HG02938 (cell line): ENCODE results near the gene GET4.

Experiments used
- ATAC-seq: cut with Tn5 transposase; IDR thresholded peaks from one replicate; pipeline ENCODE4 v1.9.1; 2021; ENCODE audit warnings: mild to moderate bottlenecking, moderate library complexity; ENCODE audit not compliant: unreplicated experiment

The GET4 gene

DNA sequence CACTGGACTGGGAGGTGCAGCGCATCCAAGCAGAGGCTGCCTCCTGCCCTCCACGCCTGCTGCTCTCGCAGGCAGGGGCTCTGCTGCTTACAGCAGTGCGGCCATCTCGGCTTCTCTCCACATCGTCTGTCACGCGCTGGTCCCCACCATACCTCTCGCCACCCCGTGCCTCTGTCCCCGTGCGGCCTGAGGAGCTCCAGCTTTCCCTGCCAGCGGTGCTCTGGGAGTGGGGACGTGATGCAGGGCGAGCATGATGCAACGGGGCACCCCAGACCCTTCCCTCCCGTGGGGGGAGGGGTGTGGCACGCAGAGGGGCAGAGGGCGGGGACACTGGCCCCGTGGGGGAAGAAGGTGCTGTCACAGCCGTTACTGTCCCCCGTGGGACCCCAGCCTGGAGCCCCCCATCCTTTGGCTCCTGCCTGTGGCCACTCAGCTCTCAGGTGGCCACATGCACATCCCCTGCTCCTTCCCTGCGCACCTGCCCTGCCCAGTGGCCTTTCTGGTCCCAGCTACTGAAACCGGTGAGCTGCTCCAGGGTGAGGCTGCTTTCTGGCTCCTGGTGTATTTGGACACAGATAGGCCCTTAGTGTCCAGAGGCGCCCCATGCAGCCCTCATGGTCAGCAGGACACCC lies 9.0 kb downstream of the GET4 start:
- ATAC-seq: no peak

DNA sequence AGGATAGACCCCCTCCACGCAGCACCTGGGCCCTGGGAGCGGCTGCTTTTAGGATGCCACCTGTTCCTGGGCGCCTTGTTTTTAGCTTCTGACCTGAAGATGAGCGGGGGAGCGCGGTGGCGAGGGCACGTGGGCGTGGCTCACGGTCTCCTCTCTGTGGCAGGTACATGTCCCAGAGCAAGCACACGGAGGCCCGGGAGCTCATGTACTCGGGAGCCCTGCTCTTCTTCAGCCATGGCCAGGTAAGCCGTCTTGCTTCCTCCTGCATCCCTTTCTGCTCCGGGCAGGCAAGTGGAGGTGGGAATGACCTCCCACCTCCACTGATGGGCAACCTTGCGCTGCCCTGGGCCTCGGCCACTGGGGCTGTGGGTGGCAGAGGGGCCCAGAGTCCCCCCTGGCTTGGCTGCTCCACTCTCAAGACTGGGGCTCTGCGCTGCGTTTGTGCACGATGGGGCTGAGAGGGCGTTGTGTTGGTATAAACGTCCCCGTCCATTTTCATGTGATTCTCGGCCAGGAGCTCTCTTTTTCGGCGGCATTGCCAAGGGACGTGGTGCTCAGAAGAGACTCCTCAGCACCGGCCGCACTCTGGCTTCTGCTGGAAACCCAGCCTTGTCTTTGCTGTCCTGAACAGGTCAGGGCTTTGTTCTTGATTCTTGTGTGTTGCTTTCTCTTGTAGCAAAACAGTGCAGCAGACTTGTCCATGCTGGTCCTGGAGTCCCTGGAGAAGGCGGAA lies 9.7 kb downstream of the GET4 start:
- ATAC-seq: no peak

DNA sequence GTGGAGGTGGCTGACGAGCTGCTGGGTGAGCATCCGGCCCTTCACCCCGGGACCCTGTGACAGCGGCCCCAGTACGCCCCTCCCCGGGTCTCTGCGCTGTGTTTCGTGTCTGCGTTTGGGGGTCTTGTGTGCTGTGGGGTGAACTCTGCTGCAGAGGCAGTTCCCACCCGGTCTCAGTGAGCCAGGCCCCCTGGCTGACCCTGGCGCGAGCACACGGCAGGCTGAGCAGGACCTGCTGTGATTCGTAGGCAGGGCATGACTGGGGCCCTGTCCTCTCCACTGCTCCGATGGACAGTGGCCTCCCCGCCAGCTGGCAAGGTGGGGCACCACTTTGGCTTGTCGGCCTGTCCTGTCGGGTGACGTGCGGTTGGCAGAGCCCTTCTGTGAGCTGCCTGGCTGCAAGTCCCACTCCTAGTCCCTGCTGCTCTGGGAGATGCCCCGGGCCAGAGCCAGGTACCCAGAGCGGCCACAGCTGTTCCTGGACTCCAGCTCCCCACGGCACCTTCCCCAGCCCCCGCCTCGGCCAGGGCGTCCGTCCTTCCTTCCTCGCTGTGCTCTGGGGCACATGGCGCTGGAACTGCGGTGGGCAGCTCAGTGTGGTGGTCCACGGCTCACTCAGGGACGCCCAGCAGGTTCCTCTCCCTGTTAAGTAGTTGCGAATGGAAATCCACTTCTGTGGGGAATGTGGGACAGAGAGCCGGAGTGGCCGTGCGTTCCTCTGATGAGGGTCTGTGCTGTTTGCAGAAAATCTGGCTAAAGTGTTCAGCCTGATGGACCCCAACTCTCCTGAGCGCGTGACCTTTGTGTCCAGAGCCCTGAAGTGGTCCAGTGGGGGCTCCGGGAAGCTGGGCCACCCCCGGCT lies 10.5 kb downstream of the GET4 start:
- ATAC-seq: no peak

GRCh38 chr7:887488-887820 lies 11.1 kb downstream of the GET4 start:
- ATAC-seq: no peak

- no peak for ATAC-seq
Observed at GRCh38 chr7:888081-889024, 12.0 kb downstream of the GET4 start.

DNA sequence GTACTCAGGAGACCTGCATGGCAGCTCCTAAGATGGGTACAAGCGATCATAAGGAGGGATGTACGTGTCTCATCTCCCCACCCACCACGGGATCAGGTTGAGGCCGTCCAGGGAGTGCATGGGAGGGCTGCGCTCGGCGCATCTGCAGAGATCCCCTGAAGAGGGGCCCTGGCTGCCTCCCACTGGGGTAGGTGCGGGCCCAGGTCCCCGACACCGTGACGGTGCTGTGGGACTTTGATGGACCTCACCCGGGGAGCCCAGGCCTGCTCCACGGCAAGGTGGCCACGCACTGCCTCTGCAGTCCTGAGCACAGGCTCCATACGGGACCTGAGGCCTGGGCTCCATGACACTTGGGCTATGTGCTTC lies 12.7 kb downstream of the GET4 start:
- no peak for ATAC-seq

GRCh38 chr7:889391-889790 lies 13.0 kb downstream of the GET4 start:
- ATAC-seq: no peak

DNA sequence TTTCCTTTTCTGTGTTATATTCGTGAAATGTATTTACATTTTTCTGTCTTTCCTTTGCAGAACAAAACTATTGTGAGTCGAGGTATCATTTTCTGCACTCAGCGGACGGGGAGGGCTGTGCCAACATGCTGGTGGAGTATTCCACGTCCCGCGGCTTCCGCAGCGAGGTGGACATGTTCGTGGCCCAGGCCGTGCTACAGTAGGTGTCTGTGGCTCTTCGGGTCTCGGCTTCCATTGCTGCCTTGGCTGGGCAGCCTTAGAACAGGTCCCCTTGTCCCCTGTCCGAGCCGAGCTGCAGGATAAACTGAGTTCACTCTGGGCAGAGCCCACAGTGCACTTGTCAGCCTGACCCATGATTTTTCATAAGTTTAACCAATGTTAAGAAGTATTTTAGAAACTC lies 14.5 kb downstream of the GET4 start:
- ATAC-seq: no peak

DNA sequence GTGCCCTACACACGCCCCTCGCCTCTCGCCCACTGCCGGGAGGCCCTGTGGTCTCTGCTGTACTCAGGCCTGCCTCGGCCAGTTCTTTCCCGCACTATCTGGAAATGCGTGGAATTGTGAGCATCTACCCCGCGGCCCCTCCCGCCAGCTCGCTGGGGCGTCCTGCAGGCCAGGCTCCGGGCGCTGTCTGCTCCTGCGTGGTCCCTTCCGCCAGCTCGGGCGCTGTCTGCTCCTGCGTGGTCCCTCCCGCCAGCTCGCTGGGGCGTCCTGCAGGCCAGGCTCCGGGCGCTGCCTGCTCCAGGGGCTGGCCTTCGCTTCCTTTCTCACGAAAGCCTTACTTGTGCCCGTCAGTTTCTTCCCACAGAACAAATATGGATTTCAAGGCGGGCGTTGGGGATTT lies 14.9 kb downstream of the GET4 start:
- no peak for ATAC-seq

DNA sequence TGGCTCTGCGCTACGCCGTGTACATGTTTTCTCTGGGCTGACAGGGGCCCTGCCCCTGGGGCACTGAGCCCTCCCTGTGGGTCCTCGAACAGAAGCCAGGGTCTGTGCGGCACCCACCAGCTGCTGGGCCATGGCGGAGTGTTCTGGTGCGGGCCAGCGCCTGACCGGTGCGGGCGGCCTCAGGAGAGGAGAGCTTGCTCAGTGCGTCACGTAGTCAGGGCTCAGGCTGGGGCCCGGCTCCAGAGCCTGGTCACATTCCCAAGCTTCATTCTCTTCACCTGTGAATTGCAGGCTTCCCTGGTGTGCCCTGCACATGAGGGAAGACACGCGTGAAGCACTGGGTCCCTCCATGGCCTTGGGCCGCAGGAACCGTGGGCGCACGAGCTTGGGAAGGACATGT lies 15.5 kb downstream of the GET4 start:
- no peak for ATAC-seq

- no peak for ATAC-seq
Observed at GRCh38 chr7:892648-893593, 16.6 kb downstream of the GET4 start.

GRCh38 chr7:893686-894085 lies 17.3 kb downstream of the GET4 start:
- ATAC-seq: no peak

DNA sequence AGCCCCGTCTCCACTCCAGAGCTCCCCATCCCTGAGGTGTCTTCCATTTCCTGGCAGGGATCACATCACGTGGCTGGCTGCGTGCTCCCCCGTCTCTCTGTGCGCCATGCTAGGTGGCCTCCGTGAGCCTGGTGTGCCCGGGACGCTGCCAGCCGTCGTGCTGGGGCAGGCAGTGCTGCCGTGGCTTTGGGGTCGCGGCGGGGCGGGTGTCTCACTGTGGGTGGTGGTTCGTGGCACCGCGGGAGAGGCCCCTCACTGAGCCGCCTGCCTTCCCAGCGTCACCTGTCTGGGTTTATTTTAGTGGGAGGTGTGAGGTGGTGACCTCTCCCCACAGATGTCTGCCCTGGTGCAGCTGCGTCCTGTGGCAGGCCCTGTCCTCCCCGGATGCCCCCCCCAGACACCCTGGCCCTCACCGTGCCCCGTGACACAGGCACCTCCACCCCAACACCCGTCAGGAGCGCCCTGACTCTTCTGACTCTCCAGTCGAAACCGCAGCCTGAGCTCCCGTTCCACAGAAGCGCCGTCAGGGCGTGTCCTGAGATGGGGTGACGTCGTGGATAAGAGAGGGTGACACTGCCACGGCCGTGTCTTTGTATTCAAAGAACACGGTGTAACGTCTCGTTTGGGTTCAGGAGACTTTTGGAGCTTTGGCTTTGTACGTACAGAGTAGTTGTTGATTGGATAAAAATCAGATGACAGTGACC lies 18.0 kb downstream of the GET4 start:
- ATAC-seq: no peak

DNA sequence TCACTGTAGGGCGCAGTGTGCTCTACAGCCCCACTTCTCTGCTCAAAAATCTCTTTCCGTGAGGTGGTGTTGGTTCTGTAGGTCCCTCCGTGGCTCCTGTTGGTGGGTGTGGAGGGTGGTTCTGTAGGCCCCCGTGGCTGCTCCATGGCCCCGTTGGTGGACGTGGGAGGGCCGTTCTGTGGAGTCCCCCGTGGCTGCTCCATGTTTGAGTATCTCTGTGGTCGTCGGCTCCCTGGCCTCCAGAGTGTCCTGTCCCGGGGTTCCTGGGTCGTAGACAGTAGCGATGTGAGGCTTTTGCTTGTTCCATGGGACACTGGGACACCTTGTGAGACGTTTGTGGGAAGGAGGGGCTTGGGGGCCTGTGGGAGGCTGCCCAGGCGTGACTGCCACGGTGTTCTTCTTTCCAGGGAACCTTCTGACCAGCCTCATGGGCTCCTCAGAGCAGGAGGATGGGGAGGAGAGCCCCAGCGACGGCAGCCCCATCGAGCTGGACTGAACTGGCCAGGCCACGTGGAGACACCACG lies 18.6 kb downstream of the GET4 start:
- ATAC-seq: no peak

DNA sequence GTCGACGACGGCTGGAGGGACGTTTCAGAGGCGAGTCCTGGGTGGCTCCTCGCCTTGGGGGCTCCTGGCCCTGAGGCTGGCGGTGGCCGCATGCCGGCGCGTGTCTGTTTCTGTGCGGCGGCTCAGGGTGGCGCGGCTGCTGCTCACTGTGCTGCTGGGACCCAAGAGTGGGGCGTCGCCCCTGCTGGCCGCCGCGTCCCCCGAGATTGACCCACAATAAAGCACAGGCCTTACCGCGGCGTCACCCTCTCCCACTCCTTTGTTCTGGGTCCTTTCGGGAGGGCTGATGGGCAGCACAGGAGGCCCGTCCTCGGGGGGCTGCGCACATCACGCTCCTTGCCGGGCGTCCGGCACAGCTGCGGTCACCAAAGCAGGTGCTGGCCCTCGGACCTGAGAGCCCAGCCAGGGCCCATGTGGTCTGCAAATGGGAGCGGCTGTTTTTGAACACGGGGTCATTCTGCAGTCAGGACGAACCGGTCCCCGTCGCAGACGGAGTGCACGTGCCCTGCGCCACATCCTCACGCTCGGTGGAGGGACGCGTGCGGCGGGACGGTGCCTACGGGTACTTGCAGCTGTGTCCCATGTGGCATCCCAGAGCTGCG lies 19.2 kb downstream of the GET4 start:
- ATAC-seq: no peak

DNA sequence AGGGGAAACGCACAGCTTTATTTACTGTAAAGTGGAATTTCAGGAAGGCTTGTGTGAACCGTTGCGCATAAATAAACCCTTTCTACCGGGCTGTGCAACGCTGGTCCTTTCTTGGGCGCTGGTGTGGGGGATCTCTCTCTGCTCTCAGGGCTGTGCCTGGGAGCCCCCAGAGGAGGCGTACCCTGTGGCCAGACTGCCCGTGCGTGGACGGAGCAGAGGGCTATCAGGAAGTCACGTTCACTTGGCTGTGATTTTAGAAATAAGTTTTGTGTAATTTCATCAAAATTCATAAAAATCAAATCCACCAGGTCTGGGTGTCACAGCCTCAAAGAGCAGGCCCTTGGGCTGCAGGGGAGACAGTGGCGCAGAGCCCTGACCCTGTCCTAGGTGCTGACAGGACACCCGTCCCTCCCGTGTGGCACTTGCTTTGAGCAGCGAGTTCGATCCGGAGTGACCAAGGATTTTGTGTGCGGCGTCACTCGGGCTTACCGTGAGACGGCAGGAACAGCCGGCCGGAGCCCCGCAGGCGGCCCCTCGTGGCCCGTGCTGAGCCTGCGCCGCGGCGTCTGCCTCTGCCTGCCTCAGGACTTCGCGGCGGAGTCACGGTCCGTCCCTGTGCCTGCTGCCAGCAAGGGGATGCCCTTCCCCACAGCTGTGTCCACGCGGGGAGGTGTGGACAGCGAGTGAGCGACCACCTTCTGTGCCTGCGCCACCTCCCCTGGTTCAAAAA lies 20.2 kb downstream of the GET4 start:
- no peak for ATAC-seq

DNA sequence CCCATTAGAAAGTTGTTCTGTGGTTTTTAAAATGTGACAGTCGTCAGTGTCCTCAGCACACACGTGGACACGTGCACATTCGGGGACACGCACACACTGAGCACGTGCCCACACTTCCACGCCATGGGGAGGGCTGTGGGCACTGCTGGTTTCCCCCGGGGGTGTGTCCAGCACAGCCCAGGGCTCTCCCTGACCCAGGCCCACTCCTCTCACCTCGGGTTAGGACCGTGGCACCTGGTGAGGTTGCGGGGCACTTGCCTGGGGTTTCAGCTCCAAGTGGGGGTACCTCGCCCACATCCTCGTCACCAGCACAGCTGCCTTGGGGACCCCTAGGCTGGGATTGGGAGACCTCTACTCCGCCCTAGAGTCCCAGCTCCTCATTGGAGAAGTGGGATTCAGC lies 20.7 kb downstream of the GET4 start:
- no peak for ATAC-seq

GRCh38 chr7:897771-898376 lies 21.5 kb downstream of the GET4 start:
- ATAC-seq: no peak
